NCI-H2081 treated with DMSO at 0.1 percent for 48 hours (cell line): ENCODE results near the gene LMO4.

Source experiments
- DNase-seq: peaks from one replicate; lab custom pipeline; 2025; lab: John Stamatoyannopoulos, UW

LMO4 gene, protein sequence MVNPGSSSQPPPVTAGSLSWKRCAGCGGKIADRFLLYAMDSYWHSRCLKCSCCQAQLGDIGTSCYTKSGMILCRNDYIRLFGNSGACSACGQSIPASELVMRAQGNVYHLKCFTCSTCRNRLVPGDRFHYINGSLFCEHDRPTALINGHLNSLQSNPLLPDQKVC

DNA sequence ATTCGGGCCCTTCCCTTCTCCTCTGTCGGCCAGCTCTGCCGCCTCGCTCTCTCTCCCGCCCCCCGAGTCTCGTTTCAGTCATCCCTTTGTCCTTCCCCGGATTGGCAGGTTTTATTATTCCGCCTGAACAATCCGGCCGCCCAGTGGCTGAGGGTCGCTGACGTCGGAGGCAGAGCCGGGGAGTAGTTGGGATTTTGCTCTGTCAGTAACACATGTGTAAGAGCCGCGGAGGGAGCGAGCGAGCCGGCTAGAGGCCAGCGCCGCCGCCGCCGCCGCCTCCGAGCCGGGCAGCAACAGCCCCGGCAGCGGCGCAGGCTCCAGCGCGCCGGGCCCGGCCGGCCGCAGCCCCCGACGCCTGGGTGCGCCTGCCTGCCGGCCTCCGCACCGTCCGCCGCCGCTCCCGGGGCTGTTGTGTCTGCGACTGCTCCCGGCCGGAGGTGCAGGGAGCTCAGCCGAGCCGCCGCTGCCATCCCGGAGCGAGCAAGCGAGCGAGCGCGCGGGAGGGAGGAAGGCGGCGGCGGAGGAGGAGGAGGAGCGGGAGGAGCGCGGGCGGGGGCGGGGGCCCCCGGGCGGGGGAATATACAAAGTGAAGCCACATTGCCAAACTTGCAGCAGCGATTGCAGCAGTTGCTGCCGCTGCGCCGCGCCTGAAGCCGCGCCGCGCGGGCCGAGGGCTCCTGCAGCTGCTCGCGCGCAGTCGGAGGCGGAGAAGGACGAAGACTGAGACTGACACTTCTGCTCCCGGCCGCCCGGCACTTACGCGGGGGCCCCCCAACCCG lies at the start of gene LMO4:
Gene LMO4, plus strand, starts transcription at position 609 of the 779 bp plus-strand sequence. CDS start 3,136 bp downstream, outside the sequence.
- peak; percentile 67 for DNase-seq

DNA sequence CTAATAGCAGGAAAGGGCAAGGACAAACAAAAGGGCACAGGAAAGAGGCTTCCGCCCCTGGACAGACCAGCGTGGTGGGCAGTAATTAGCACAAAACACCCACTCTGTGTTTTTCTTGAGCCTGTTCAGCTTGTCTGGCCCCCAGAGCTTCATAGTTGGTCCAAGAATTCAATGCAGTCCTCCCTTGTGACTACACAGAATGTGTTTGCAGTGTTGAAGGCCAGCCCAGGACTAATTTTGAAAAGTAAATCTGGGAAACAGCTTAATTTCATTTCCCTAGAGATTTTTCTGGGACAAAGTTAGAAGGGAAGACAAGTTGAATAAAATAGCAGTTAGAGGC lies 49.2 kb upstream of the LMO4 start:
- no peak for DNase-seq

DNA sequence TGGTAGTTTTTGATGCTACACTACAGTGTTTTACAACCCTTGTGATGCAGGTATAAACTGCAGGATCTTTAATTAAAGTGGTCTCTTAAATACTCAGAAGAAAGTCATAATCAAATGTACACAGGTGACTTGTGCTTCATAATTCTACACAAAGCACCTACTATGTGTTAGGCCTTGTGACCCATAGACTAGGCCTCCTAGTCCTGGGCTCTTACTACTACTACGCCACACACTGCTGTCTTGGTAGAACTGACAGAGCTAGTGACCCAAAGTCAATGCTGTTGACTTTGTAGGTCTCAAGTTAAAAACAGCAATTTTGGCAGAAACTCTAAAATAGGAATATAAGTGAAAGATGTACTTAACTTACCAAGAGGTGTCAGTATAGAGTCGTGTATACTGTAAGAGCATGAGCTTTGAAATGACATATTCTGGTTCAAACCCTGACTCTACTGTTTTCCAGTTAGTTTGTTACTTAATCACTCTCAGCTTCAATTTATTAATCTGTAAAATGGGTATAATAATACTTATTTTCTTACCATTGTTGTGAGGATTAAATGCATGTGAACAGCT lies 48.6 kb upstream of the LMO4 start:
- DNase-seq: no peak

DNA sequence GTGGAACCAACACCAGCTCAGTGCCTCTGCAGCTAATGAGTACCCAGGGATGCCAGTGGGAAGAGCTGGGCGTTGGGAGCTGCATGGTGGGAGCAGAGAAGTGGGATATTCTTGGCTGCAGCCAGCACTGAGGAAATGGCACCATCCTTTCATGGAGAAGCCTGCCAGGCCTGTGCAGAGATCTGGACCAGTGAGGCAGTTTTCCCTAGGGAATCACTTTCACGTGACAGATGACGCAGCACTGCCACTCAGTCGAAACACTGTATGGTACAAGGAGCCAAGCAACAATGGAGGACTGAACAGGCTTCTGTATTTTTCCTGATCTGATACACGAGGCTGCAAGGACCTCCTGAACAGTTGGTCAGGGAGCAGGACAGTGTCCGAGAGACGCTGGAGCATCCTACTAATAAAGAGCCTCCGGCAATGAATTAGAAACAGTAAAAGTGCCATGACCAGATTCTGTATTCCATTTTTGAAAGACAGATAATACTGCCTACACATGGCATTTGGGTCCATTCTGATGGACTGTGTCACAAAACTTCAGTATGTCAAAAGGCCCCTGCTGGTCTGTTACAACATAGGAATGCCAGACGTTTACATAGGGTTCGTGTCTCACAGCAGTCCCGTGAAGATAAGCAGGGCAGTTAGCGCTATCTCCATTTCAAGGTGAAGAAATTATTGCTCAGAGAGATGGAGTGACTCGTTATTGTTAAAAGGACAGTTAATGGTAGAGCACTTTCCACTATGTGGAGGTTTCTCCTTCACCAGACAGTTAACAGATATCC lies 44.0 kb upstream of the LMO4 start:
- no peak for DNase-seq

DNA sequence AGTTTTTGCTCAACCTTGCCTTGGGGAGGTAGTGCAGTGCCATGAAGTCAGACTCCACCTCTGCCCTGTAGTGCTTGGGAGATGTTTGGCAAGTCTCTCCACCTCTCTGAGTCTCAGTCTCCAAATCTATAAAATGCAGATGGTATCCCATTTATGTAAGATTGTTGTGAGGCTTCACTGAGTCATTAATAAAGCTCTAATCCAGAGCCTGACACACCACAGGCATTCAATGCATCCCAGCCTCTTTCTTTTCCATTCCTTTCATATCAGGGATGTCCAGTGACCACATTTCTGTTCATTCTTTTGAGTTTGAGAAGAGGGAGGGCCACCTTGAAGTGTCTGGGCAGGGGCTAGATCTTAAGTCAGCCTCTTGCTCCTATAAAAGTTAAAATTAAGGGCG lies 37.6 kb upstream of the LMO4 start:
- DNase-seq: no peak

DNA sequence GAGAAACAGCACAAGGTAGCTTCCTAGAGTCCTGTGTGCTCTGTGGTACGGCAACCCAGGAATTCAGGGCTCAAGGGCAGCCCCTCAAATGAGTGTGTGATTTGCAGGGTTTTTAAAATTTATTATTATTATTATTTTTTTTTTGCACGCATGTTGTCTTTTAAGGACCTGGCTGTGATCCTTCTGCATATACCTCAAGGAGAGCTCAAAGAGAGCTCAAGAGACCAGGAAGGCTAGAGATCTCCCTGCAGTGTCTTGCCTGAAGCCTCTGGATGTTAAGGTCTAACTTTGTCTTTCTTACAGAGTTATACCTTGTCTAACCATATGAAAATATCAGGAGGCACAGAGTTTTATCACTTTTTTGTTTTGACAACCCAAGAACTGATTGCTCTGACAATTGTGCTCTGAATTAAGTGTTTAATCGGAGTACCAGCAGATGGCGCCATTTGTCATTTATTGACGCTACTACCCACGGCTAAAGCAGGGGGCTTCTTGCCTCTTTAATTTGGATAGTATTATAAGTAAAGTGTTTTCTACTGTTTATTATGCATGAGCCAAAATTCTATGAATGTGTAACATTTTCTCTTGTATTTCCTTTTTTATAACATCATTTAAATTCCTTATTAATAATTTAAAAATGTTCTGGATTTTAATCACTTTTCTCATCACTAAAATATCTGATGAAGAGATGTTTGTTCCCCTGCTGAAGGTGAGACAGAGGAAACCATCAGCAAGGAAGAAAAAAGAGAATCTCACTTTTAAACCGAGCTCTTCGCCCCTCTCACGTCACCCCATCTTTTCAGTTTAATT lies 35.8 kb upstream of the LMO4 start:
- DNase-seq: no peak

DNA sequence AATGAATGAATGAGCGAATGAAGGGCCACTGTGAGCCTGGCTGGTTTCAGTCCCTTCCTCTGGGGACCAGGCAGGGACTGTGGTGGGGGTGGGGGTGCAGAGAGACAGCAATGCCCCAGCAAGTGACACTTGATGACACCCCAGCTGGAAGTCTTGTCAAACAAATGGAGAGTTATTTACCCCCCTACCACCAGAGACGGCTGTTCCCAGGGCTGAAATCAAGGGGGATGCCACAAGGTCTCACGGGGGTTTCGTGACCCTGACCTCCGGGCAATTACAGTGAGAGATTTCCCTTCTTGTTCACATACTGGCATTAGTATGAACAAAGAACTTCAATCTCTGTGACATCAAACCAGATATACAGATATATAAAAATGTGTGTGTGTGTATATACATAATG lies 34.0 kb upstream of the LMO4 start:
- DNase-seq: no peak

DNA sequence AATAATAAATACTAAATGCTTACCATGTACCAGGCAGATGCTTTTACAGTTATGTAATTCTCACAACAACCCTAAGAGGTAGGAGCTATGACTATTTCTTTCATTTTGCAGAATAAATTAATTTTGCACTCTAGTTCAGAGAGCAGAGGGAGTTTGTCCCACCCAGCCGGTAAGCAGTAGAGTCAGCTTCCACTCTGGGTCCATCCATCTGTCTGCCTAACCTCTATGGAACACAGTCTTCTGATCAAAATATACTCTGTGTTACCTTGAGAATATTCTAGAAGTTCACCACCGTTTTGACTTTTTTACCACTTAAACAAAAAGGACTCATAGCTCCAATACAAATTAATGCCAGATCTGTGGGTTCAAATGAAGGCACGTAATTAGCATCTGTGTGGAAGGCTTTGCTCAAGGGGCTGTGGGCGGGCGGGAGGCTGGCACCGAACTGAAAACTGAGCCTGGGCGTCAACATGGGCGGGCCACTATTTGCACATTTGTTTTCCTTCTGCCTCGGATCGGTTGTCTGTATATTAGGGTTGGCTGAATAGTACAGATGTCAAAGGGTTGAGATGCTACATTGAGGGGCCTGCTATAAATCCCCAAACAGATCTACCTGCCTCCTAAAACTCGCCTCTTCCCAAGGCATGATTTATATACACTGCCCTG lies 33.1 kb upstream of the LMO4 start:
- no peak for DNase-seq

DNA sequence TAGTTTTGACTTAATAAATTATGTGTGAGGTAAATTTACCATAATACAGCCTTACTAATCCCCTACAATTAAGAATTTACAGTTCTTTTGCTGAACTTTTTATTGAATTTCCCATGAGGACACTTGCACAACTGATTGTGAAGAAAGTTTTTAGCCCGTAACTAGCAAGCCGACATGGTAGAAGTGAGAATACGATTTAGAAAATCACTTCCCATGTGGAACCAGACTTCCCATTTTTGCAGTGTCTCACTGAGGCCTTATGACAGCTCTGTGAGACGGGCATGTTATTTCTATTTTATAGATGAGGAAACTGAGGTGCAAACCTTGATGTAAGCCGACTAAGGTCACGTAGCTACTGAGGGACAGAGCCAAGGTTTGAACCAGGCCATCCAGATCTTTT lies 32.5 kb upstream of the LMO4 start:
- DNase-seq: no peak

DNA sequence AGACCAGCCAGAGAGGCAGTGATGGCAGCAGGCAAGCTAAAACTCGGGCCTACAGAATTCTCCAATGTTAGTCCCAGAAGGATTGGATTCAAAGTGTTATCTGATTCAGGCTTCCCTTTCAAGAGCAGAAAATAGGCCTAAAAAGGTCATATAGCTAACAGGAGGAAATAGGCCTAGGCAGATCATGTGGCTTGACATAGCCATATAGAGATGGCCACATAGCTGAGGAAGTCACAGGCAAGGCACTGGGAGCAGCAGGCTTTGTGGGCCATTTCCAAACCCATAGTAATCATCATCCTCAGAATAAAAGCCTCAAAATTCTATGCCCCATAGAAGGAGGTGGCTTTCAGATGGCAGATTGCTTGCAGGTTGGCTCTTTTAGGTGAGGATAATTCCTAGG lies 29.0 kb upstream of the LMO4 start:
- no peak for DNase-seq

DNA sequence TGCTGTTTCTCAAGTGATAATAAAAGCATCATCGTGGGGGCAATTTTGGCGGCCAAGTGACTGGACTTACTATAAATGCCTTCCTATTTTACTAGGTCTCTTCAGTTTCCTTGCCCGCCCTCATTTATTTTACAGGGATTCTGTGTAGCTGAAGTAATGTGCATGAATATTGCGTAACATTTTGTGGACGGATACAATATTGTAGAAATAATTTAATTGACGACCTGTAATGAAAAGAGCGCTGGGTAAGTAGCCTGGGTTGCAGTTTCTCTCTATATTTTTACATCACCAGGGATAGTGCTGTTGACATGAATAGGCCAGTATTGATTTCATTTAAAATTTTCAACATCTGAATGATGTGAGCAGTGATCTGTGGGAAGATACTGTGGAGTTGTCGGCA lies 28.1 kb upstream of the LMO4 start:
- no peak for DNase-seq

DNA sequence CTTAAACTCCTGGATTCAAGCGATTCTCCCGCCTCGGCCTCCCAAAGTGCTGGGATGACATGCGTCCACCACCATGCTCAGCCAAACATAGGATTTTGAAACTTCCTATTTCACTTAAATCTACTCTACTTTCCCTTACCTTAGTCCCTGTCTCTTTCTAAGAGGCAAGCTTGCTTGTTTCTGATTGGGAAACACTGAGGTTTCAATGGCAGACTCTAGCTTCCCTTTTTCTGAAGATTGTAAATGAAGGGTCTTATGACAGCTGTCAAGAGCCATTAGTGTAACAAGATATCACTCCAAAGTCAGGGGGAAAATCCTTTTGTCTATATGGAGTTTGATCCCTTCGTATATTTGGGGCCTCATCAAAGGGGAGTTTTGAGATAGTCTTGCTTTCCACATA lies 23.5 kb upstream of the LMO4 start:
- DNase-seq: no peak

DNA sequence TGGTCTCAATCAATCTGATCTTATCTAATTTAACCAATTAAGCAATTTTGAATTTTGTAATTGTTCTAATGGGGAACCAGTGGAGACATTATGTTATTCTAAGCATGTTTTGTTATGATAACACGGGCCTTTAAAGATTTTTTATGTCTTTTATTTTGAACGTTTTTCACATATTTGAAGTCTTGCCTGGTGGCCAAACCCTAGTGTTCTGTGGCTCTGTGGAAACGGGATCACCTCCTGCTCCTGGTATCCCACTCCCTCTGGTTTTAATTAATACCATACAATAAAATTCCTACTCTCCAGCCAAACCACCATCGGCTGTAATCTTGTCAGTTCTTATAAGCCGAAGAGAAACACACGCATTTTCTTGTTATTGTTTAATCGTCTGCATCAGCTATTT lies 22.9 kb upstream of the LMO4 start:
- DNase-seq: no peak

DNA sequence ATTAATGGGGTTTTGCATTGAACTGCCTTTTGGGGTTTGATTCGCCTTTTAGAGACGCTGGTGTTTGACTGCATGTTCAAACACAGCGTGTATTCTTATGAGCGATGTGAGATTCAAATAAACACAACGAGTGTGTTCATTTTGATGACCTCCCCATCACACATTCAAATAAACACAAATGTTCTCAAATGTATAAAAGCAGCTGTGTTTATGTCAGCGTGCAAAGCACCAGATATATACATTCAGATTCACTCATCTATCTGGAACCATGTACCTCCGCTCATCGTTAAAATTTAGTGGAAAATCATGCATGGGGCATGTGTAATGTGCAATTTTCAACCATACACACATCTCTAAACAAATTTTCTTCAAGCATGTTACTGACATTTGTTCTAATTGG lies 21.4 kb upstream of the LMO4 start:
- no peak for DNase-seq

DNA sequence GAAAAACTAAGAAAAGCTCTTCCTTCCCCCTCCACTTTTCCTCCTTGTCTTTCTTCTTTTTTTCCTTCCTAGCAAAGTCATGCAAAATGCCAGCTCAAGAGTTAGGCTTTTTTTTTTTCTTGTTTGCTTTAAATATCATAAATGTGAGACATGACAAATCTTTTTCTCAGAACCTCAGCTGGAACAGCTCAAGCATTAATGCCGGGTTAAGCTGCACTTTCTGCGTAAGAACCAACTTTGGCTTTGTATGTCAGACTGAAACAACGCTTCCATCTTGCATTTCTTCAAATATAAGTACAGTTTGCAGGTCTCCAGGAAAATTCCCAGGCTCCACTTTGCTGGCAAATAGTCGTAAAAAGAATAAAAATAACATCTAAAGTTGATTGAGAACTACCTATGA lies 20.7 kb upstream of the LMO4 start:
- DNase-seq: no peak

DNA sequence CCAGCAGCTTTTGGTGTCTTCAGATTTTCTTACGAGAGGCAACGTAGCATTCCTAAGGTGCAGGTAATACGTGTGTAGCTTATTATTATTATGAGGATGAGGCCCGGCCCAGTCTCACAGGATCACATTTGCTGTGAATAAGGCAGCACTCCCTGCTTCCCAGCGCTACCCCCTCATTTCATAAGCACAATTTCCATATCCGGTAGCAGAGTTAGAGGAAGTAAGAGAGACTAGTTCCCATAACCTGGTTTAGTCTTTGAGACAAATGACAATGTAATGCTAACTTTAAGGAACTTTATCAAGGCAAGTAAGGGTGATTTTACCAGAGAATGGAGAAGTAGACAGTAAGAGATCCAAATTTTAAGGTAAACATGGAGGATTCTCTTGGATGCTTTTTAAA lies 14.6 kb upstream of the LMO4 start:
- DNase-seq: no peak

DNA sequence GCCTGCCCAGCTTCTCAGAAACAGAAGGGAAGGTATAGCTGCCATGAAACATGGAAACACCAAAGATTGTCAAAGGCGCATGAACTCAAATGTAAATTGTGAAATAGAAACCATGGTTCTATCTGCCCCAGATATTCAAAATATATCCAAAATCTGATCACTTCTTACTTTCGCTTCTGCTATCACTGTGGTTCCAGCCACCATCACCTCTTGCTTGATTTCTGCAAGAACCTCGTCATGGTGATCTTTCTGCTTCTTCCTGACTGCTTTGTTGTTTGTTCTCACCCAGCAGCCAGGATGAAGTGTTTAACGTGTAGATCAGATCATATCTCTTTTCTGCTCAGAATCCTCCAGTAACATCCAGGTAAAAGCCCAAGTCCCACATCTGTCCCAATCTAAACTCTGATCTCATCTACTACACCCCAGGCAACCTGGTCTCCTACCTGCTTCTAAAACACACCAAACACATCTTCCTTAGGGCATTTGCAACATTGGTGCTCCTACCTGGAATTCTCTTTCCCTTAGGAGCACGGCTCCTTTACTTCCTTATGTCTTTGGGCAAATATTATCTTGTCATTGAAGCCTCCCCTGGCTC lies 10.5 kb upstream of the LMO4 start:
- no peak for DNase-seq

DNA sequence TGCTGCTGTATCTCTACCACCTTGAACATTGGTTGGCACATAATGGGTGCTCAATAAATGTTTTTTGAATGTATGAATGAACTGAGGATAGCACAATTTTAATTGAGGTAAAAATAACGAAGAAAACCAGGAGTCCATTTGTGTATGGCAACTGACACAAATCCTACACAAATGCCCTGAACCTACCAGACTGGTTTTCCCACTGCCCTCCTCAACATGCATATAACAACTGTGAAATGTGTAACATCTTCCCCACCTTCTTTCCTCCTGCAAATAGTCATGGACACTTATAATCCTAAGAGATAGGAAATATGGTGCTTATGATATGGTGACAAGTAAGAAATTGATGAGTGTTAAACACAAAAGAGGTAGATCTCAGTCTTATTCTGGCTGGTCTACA lies 9.9 kb upstream of the LMO4 start:
- DNase-seq: no peak

DNA sequence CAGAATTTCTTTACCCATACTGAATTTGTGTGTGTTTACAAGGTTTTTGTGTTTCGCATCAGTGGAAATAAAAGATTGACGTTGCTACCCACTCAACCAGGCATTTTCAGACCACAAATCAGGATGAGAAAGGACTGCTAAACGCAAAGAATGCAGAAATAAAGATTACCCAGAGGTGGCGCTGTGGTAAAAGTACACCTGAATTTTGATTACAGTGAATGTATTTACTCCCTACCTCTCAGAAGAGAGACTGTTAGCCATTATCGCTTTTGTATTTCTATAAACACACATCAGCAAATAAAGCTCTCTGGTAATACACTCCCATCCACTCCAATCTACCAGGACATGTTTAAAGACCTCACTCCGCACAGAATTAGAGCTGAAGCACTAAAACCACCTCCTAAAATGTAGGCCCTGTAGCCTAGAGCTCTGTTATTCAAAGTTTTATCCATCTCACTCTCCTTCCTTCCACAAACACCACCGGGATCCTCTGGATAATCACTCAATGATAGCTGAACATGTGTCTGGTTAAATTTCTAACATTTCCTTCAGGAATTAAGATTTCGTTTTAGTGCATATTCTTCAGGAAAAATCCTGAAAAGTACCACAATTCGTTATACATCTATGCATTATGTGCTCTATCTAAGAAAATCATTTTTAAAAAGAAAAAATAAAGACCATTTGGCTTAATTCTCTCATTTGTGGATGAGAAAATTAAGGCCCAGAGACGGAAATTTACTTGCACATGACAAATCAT lies 2.5 kb upstream of the LMO4 start:
- peak; percentile 74 for DNase-seq
